GM18858 (cell line): ENCODE results near the gene PGAM2.

Experiments used
- ATAC-seq: cut with Tn5 transposase; IDR thresholded peaks from one replicate; pipeline ENCODE4 v1.9.1; 2021; ENCODE audit not compliant: unreplicated experiment

The PGAM2 gene

DNA sequence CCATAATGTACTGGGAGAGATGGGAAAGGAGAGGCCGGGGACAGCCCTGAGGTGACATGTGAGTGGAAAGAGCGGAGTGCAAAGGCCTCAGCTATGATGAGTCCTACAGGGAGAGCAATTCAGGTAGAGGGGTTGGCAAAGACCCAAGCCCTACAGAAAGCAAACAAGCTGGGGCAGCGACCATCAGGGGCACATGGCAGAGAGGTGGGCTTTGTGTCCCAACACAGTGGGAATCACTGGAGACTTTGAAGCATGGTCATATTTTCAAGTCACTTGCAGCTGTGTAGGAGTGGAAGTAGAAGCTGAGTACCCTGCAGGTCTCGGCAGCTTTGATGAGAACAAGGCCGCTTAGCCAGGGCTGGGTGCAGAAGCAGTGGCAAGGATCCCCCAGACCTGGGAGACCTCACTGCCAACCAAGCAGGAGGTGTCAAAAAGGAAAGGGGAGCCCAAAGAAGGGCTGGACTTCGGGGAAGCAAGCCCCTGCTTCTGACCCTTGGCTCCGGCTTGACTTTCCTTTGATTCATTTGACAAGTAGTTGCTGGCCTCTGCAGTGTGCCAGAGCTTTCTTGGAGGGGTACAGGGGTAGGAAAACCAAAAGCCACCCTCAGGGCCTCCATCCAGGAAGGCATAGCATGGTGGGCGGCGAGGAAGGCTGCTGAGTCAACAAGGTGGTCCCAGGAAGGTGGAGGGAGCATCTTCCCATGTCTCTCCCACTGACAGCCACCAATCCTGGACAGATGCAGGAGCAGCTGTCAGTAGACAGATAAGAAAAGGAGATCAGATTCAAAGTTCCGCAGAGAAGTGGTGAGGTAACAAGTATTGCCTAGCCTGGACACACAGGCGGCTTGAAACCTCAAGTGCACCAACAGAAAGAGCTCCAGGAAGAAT lies 1.9 kb upstream of the PGAM2 start:
- ATAC-seq, result no peak

DNA sequence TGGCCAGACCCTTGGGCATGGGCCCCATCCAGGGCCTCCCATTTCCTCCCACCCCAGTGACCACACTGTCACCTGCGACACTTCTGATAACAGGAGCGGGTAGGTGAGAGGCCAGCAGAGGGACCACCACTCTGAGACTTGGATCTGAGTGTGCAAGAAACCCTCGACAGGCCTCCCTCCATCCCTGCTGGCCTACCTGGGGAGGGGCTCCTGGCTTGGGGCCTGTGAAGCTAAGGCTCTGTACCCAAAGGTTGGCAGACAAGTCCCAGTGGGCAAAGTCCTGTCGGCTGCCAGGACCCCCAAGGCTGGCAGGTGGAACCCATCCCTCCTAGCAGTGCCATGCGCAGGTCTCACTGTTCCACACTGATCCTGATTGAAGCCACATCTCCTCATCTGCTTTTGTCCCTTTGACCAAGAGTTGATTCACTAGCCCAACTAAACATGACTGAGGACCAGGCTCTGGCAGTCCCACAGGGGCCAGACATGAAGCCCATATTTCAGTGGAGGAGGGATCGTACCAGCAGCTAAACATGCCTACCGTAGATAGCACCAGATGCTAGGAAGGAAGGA lies 1.2 kb upstream of the PGAM2 start:
- no peak for ATAC-seq

DNA sequence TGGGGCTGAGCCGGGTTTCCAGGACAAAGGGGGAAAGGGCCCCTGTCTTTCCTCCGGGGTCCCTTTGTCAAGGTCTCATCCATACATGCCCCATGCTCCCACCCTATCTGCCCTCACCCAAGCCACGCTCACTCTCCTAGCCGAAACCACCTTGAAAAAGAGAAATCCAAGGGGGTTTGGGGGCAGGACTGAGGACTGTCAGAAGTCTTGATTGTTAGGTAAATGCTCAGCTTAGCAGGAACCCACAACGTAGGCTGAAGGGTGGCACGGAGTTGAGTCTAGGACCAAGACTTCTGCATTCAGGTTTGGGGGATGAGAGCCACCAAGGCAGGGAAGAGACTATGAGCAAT lies 719 bp upstream of the PGAM2 start:
- ATAC-seq, result no peak

DNA sequence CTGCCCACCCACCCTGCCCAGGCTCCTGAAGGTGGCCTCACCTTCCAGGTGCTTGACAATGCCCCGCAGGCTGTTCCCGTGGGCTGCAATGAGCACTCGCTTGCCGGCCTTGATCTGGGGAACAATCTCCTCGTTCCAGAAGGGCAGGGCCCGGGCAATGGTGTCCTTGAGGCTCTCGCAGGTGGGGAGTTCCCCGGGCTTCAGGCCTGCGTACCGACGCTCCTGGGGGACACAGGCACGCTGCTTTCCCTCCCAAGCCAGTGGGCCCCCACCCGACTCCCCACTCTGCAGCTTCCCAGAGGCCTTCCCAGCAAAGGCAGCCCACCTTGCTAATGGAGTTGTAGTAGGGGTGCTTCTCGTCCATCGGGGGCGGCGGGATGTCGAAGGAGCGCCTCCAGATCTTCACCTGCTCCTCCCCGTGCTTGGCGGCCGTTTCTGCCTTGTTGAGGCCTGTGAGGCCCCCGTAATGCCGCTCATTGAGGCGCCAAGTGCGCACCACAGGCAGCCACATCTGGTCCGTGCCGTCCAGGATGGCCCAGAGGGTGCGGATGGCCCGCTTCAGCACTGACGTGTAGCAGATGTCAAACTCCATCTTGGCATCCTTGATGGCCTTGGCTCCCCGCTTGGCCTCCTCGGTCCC lies 456 bp downstream of the PGAM2 start:
- ATAC-seq, result no peak

DNA sequence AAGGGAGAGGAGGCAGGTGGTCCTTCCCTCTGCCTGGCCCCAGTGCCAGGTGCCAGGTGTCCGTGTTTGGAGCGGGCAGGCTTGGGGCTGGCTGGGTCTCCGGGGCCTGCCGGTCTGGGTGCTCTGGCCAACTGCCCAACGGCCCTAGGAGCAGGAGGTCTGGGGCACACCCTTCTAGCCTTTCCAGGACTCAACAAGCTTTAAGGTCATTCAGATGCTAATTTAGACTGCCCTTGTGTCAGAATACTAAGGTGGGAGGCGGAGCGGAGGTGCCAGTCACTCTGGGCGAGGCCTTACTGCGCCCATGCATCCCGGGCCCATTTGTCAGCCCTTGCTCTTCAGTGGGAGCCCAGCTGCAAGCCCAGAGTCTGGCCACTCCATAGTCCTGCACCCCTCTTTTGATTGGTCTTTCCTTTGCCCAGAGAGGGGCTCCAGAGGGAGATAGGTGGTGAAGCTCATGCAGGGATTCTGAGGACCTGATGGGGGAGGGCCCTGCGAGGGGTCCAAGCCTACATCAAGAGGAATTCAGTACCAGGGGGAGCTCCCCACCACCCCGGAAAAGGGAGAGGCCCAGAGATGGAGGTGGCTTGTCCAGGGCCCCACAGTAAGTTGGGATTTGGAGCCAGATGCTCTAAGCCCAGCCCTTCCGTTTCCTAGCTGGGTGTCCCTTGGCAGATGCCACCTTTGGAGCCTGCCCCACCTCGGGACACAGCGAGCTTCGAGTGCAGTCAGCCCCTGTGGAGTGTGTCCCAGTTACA lies 1.3 kb downstream of the PGAM2 start:
- ATAC-seq, result no peak

DNA sequence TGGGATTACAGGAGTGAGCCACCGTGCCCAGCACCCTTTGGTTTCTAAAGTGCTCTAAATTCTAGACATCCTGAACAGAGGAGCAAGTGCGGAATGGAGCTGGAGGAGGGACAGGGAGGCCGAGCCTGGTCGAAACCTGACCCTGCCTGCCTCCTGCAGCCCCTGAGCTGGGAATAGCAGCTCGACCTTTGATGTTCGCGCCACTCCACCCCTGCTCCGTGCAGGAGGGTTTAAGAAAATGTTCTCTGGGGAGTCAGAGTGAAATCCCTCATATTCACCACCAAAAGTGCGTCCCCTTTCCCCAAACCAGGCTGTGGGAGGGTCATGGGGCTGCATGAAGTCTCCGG lies 1.8 kb downstream of the PGAM2 start:
- ATAC-seq, result no peak

DNA sequence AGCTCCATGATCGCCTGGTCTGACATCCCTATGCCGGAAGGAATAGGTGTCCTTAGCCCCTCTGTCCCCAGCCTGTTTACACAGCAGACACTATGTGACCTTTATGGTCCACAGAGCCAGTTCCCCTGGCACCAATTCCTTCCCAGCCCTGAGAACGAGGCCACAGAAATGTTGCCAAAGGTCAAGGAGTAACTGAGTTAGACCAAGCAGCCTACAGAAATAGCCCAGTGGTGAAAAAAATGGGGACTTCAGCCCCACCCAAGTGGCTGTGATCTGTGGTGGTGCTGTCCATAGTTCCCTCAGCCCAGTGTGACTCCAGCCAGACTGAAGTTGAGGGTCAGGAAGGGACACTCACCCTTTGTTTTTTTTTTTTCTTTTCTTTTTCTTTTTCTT lies 2.5 kb downstream of the PGAM2 start:
- ATAC-seq, result no peak

DNA sequence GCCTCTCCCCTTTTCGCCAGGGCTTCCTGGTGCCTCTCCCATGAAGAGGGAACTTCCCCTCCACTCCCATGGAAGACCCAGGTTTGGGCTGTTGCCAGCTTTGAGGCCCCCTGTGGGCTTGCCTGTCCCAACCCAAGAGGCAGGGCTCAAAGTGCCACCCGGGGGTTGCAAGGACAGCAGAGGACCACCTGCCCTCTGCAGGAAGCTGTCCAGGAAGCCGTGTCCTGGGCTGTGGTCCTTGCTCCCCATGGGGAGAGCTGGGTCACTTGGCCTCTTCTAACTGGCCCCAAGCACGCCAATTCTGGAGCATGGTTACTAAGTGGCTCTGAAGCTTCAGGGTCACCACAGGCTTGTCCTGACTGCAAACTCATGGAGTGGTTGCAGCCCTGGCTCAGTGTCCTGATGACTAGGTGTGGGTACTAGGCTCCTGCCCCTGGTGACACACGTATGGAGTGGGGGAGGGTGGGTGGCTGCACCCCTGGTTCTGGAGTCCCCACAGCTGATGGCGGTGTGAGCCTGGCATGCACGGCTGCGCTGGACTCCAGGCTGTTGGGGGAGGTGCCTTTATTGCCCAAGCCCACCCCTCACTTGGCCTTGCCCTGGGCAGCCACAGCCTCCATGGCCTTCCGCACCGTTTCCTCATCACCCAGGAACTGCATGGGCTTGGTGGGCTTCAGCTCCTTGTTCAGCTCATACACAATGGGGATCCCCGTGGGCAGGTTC lies 3.0 kb downstream of the PGAM2 start:
- ATAC-seq, result no peak

DNA sequence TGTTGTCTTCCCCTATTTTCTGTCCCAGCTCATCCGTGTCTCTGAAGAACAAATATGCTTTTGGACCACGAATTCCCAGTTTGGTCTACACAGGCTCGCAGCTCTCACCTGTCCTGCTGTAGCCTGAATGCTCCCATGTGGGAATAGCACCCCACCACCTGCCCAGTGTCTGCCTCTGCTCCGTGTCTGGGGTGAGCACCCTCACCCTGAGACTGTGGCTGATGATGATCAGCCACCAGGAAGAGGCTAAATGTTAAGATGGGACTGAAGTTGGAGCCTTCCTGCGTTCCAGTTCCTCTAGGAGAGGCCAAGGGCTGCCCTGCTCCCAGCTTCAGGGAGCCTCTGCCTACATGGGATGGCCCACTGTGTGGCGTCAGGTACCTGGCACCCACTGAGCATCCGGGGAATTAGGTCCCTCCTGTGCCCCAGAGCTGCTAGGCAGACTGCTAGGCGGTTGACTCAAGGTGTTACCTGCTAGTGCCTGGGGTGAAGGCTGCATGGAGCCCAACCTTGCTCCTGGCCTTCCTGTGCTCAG lies 3.7 kb downstream of the PGAM2 start:
- ATAC-seq, result no peak

DNA sequence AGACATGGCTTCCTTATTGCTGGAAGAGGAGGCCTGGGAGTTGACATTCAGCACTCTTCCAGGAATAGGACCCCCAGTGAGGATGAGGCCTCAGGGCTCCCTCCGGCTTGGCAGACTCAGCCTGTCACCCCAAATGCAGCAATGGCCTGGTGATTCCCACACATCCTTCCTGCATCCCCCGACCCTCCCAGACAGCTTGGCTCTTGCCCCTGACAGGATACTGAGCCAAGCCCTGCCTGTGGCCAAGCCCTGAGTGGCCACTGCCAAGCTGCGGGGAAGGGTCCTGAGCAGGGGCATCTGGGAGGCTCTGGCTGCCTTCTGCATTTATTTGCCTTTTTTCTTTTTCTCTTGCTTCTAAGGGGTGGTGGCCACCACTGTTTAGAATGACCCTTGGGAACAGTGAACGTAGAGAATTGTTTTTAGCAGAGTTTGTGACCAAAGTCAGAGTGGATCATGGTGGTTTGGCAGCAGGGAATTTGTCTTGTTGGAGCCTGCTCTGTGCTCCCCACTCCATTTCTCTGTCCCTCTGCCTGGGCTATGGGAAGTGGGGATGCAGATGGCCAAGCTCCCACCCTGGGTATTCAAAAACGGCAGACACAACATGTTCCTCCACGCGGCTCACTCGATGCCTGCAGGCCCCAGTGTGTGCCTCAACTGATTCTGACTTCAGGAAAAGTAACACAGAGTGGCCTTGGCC lies 4.3 kb downstream of the PGAM2 start:
- ATAC-seq, result no peak

DNA sequence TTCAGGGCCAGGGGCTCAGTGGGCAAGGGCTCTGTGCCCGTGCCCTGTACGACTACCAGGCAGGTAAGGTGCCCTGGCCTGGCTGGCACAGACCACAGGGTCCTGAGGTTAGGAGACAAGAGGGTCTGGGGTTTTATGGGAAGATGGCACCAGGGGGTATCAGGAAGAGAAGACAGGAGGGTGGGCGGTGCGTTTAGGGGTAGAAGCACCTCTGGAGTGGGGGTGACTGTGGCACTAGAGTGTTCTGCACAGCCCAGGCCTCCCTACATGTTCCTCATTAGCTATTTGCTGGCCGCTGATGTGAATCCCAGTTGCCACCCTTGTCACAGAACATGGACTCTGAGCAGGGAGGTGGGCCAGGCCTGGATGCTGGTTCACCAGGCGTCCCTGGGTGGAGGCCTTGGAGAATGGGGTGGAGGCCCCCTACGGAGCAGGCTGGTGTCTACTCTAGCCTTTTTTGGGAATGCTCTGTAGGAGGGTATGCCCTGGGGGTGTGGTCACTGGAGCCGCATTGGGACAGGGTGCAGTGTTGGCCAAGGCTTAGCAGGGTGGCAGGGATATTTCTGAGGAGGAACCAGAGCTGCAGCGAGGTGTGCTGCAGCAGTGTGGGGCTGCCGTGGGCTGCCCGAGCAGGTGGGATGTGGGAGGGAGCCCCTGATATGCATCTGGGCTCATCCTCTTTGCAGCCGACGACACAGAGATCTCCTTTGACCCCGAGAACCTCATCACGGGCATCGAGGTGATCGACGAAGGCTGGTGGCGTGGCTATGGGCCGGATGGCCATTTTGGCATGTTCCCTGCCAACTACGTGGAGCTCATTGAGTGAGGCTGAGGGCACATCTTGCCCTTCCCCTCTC lies 5.0 kb downstream of the PGAM2 start:
- no peak for ATAC-seq

DNA sequence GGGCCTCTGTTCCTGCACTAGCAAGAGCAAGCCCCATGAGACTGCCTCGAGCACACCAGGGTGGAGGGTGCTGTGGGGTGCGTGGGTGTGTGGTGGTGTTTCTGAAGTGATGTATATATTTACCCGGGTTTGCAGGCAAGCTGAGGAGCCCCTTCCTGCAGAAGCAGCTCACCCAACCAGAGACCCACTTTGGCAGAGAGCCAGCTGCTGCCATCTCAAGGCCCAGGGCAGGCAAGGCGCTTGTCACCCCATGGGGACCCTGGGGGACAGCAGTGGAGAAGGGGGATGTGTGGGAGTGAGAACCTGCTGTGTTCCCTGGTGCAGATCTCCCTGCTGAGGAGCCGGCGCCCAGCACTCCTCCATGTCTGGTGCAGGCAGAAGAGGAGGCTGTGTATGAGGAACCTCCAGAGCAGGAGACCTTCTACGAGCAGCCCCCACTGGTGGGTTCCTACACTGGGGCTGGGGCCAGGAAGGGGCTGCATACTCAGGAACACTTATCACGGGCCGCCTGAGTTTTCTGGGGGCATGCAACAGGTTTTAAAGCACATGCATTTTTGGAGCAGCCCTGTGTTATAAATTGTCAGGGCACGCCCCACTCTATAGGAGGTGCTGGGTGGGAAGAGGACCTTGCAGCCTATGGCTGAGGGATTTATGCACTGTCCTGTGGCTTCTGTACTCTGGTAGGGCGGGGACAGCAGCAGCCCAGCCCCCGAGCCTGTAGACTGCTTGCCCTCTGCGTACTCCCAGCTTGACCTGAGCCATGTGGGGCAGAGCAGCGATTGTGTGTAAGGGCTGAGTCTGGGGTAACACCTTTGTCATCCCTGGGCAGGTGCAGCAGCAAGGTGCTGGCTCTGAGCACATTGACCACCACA lies 5.9 kb downstream of the PGAM2 start:
- peak; percentile 67 for ATAC-seq

DNA sequence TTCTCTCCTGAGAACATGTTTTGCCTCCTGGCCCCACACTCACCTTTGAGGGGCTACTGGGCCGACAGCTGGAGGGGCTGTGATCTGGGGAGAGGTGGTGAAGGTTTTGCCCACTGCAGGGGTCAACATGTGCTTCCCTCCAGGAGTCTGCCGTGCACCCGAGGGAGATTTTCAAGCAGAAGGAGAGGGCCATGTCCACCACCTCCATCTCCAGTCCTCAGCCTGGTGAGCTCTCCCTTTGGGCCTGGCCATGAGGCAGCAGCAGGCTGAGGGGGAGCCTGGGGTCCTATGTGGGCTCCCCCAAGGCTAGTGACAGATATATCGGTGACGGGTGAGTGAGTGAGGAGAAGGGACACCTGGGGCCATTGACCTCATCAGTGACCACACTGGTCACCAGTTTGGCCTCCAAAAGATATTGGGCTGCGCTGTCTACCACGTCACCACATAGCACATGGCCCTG lies 6.6 kb downstream of the PGAM2 start:
- no peak for ATAC-seq

DNA sequence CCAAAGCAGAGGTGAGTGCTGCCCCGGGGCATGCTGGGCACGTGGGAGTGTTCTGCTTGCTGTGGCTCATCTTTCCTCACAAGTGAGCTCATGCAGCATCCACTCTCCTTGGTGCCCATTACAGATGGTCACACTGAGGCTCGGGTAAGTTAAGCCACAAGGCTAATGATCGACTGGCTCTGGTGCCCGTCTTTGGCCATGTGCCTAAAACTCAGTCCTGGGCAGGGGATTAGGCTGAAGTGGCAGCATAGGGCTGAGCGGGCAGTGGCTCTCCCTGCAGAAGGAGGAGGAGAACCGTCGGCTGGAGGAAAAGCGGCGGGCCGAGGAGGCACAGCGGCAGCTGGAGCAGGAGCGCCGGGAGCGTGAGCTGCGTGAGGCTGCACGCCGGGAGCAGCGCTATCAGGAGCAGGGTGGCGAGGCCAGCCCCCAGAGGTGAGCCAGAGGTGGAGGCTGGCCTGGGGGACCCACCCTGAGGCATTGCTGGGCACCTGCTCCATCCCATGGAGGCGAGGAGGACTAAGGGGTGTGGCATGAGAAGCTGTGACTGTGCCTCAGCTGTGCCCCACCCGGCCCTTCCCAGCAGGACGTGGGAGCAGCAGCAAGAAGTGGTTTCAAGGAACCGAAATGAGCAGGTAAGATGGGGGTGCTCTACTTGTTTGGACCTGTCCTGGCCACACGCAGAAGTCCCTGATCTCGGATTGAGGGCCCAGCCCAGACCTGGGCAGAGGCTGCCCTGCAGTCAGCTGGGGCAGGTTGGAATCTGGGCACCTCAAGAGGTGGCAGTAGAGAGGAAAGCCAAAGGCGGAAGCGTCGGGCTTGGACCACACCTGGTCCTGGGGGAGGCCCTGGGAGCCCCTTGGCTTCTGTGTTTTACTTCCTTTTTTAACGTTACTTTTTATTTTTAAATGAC lies 7.3 kb downstream of the PGAM2 start:
- ATAC-seq, result no peak

DNA sequence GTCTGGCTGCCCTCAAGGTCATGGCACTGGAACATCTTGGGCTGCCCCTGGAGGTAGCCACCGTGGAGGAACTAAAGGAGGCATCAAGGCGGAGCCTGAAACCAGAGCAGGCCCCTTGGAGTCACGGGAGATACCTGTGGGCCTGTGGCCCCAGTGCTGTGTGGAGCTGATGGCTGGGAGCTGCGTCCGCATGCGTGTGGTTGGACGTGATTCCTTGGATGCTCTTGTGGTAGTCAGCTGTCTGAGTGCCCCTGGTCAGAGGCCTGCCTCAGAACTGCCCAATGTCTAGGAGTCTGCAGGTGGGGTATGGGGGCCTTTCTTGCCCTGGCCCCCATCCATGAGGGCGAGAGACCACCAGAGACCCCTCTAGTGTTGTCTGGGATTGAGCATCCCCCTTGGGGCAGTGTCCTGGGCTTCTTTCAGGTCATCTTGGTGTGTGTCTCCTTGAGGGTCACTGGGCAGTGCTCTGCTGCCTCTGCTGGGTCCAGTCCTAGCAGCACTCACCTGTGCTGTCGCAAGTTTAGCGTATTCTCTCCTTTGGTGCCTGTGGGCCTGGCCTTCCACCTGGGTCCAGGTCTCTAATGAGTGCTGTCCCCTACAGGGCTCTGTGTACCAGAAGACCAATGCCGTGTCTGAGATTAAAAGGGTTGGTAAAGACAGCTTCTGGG lies 8.1 kb downstream of the PGAM2 start:
- no peak for ATAC-seq

DNA sequence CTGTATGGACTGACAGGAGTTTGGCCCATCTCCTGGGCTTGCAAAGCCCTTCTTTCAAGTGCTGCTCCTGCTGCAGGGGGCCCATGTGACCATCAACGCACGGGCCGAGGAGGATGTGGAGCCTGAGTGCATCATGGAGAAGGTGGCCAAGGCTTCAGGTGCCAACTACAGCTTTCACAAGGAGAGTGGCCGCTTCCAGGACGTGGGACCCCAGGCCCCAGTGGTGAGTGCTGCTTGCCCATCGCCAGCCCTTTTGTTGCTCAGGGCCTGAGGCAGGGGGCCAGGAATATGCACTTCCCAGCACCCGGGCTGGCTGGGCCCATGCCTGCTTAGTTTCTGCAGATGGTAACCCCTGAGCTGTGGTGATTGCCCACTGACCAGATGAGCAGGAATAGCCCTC lies 8.7 kb downstream of the PGAM2 start:
- no peak for ATAC-seq
